ENCODE measurements around the gene DBH.

Gene DBH

GRCh38 chr9:133635533-133636531 is at the start of gene DBH:
Gene DBH (plus strand): TSS chr9:133636363. CDS start chr9:133636372, 9 bp downstream.
- no peak for DNase-seq

GRCh38 chr9:133587051-133587450 is 49.1 kb upstream of the DBH start:
- DNase-seq: no peak

- no peak for DNase-seq
These were observed 48.7 kb upstream of the DBH start for GRCh38 chr9:133587466-133587865.

GRCh38 chr9:133589454-133590227 is 46.5 kb upstream of the DBH start:
- DNase-seq: no peak

- DNase-seq: no peak
These were observed 45.8 kb upstream of the DBH start for GRCh38 chr9:133590231-133590855.

- DNase-seq: no peak
These were observed 44.9 kb upstream of the DBH start for GRCh38 chr9:133591116-133591910.

GRCh38 chr9:133591985-133592384 is 44.2 kb upstream of the DBH start:
- no peak for DNase-seq

- DNase-seq: no peak
These were observed 43.3 kb upstream of the DBH start for GRCh38 chr9:133592731-133593409.

GRCh38 chr9:133593587-133594253 is 42.4 kb upstream of the DBH start:
- DNase-seq: no peak

- DNase-seq: no peak
These were observed 41.9 kb upstream of the DBH start for GRCh38 chr9:133594310-133594709.

- no peak for DNase-seq
These were observed 40.3 kb upstream of the DBH start for GRCh38 chr9:133595910-133596309.

- DNase-seq: no peak
These were observed 38.7 kb upstream of the DBH start for GRCh38 chr9:133597316-133597957.

GRCh38 chr9:133598978-133599377 is 37.2 kb upstream of the DBH start:
- DNase-seq: no peak

GRCh38 chr9:133599470-133600173 is 36.5 kb upstream of the DBH start:
- DNase-seq: no peak

- no peak for DNase-seq
These were observed 35.4 kb upstream of the DBH start for GRCh38 chr9:133600739-133601138.

GRCh38 chr9:133601746-133602145 is 34.4 kb upstream of the DBH start:
- no peak for DNase-seq

- no peak for DNase-seq
These were observed 33.9 kb upstream of the DBH start for GRCh38 chr9:133602277-133602676.

GRCh38 chr9:133603135-133603927 is 32.8 kb upstream of the DBH start:
- DNase-seq: no peak

GRCh38 chr9:133604214-133604613 is 31.9 kb upstream of the DBH start:
- DNase-seq: no peak
